T1000 (cell line): ENCODE results near the gene OR4C15.

Experiments used
- DNase-seq: peaks from one replicate; lab custom pipeline; 2025; ENCODE audit warnings: mixed read lengths; lab: John Stamatoyannopoulos, UW

OR4C15 gene

GRCh38 chr11:55554169-55554568 lies at the start of gene OR4C15:
Gene OR4C15, plus strand, starts transcription at chr11:55554469. Its CDS starts 0 bp downstream, at chr11:55554469.
- no peak for DNase-seq

GRCh38 chr11:55571828-55572227 lies 17.6 kb downstream of the OR4C15 start, which contains the start of gene OR4C16:
Gene OR4C16, plus strand, starts transcription at chr11:55572128. Its CDS starts 0 bp downstream, at chr11:55572128.
- DNase-seq, result no peak

GRCh38 chr11:55572548-55572947 lies 18.3 kb downstream of the OR4C15 start:
- DNase-seq, result no peak
